DND-41 (cell line): Measurements from ENCODE around the gene PPARD.

Experiments used
- ATAC-seq: fragments of 200-7000 bp; cut with Tn5 transposase; 3 replicates; pipeline ENCODE4 v1.9.1; 2021; ENCODE audit warnings: low read depth; ENCODE audit not compliant: insufficient read depth
- DNase-seq: peaks from one replicate; pipeline ENCODE4 v3.0.0-alpha.2; 2020
- H2AFZ ChIP-seq: 2 replicates; pipeline ENCODE4 v1.6.0; 2012; ENCODE audit warnings: low read depth, low read length
- H3K27ac ChIP-seq: 2 replicates; pipeline ENCODE4 v1.5.1; 2012; ENCODE audit warnings: low read length, inconsistent platforms
- H3K27me3 ChIP-seq: fragments of 200-600 bp; sonication (generic); 2 replicates; pipeline ENCODE4 v1.6.0; 2012; ENCODE audit warnings: low read length, mild to moderate bottlenecking, inconsistent platforms; ENCODE audit not compliant: insufficient read depth, poor library complexity
- H3K36me3 ChIP-seq: 2 replicates; pipeline ENCODE4 v1.5.1; 2012; ENCODE audit warnings: low read length, inconsistent platforms; ENCODE audit not compliant: insufficient read depth
- H3K4me1 ChIP-seq: 2 replicates; pipeline ENCODE4 v1.5.1; 2012; ENCODE audit warnings: mild to moderate bottlenecking, low read length; ENCODE audit not compliant: insufficient read depth
- H3K4me2 ChIP-seq: 2 replicates; pipeline ENCODE4 v1.6.0; 2012; ENCODE audit warnings: mild to moderate bottlenecking, moderate library complexity, low read length, inconsistent platforms; ENCODE audit not compliant: insufficient read depth
- H3K4me3 ChIP-seq, 2 experiments: fragments of 200-600 bp in 1 of 2; shearing (Covaris generic) in 1 of 2; 2 replicates each; pipeline ENCODE4 v1.5.1; 2012 to 2016; ENCODE audit warnings: inconsistent platforms in 2 of 2, low read length in 2 of 2, mild to moderate bottlenecking in 2 of 2, low read depth in 1 of 2, moderate library complexity in 1 of 2
- H3K79me2 ChIP-seq: 2 replicates; pipeline ENCODE4 v1.6.0; 2012; ENCODE audit warnings: low read length, inconsistent platforms; ENCODE audit not compliant: insufficient read depth
- H3K9ac ChIP-seq: 2 replicates; pipeline ENCODE4 v1.6.0; 2012; ENCODE audit warnings: low read depth, mild to moderate bottlenecking, inconsistent platforms, low read length, moderate library complexity
- H3K9me3 ChIP-seq: 2 replicates; pipeline ENCODE4 v1.5.1; 2012; ENCODE audit warnings: low read length, moderate library complexity, mild to moderate bottlenecking, inconsistent platforms; ENCODE audit not compliant: insufficient read depth, severe bottlenecking
- H4K20me1 ChIP-seq: 2 replicates; pipeline ENCODE4 v1.6.0; 2012; ENCODE audit warnings: low read length; ENCODE audit not compliant: insufficient read depth
- CTCF ChIP-seq: IDR thresholded peaks from 2 replicates; pipeline ENCODE4 v1.5.1; 2012; ENCODE audit warnings: borderline replicate concordance, low read length, moderate library complexity, mild to moderate bottlenecking; ENCODE audit not compliant: poor library complexity, severe bottlenecking; ENCODE audit errors: extremely low read depth
- EZH2 ChIP-seq: IDR thresholded peaks from 3 replicates; pipeline ENCODE4 v1.6.1; 2012; ENCODE audit warnings: borderline replicate concordance, low read depth, mild to moderate bottlenecking, moderate library complexity, low read length, inconsistent platforms; ENCODE audit not compliant: severe bottlenecking

Gene PPARD

GRCh38 chr6:35415065-35415891 lies 72.9 kb downstream of the PPARD start:
- Histone ChIP-seq H2AFZ (no peak overlapping the region), H3K4me2 (no peak overlapping the region), H3K36me3 (peaks cover 35% of the 10 kb centered on the region), H3K27me3 (no peaks in the 10 kb centered on the region), H4K20me1 (0 out of 2 replicates have a peak, but pooled peaks cover 2% of the 10 kb centered on the region), H3K9me3 (no peaks in the 10 kb centered on the region), H3K27ac (0 out of 2 replicates have a peak overlapping the region, but pooled peaks have one; percentile 8), H3K9ac (no peak overlapping the region), H3K4me1 (peaks cover 9% of the 10 kb centered on the region), H3K4me3 (no peak overlapping the region), H3K79me2 (no peaks in the 10 kb centered on the region)
- ATAC-seq (no peak), DNase-seq (no peak)
- TF ChIP-seq CTCF (no peak), EZH2 (no peak)

GRCh38 chr6:35417979-35418661 lies 75.8 kb downstream of the PPARD start:
- peaks cover 25% of the 10 kb centered on the region for H3K36me3 ChIP-seq

GRCh38 chr6:35419417-35419816 lies 77.1 kb downstream of the PPARD start:
- peaks cover 9% of the 10 kb centered on the region for H3K4me1 ChIP-seq
- no peak overlapping the region for H3K4me3 ChIP-seq
- no peaks in the 10 kb centered on the region for H3K9me3 ChIP-seq
- no peak overlapping the region for H3K4me2 ChIP-seq
- no peaks in the 10 kb centered on the region for H3K79me2 ChIP-seq
- no peak overlapping the region for H2AFZ ChIP-seq
- peak; percentile 84 for ATAC-seq
- H3K27me3 ChIP-seq: no peaks in the 10 kb centered on the region
- peak; percentile 48 for DNase-seq
- 0 out of 2 replicates have a peak, but pooled peaks cover 2% of the 10 kb centered on the region for H4K20me1 ChIP-seq
- TF ChIP-seq CTCF: peak; percentile 19
- TF ChIP-seq EZH2: no peak
- peak overlapping the region; percentile 30 for H3K27ac ChIP-seq
- peaks cover 29% of the 10 kb centered on the region for H3K36me3 ChIP-seq
- H3K9ac ChIP-seq: no peak overlapping the region

More at GRCh38 chr6:35417979-35418661, 75.8 kb downstream of the PPARD start:
- ATAC-seq (no peak), DNase-seq (no peak)
- no peak overlapping the region for H3K4me2 ChIP-seq
- H2AFZ ChIP-seq: no peak overlapping the region
- TF ChIP-seq EZH2 (no peak), CTCF (no peak)
- no peaks in the 10 kb centered on the region for H3K9me3 ChIP-seq
- H3K9ac ChIP-seq: no peak overlapping the region
- H4K20me1 ChIP-seq: 0 out of 2 replicates have a peak, but pooled peaks cover 2% of the 10 kb centered on the region
- H3K4me1 ChIP-seq: peaks cover 9% of the 10 kb centered on the region
- H3K27me3 ChIP-seq: no peaks in the 10 kb centered on the region
- H3K4me3 ChIP-seq: no peak overlapping the region
- H3K79me2 ChIP-seq: no peaks in the 10 kb centered on the region
- no peak overlapping the region for H3K27ac ChIP-seq
